GM12892 (cell line): Measurements from ENCODE around the gene ETHE1.

ENCODE experiments used
- POLR2A ChIP-seq: IDR thresholded peaks from 2 replicates; pipeline ENCODE4 v1.6.1; 2011; ENCODE audit warnings: low read depth, low read length, control low read depth
- POLR2AphosphoS5 ChIP-seq: IDR thresholded peaks from 2 replicates; pipeline ENCODE4 v1.6.1; 2011; ENCODE audit warnings: low read depth, low read length, control low read depth
- TAF1 ChIP-seq: IDR thresholded peaks from 2 replicates; pipeline ENCODE4 v1.6.1; 2011; ENCODE audit warnings: low read depth, mild to moderate bottlenecking, control low read depth, low read length, borderline replicate concordance

GRCh38 chr19:43478323-43478722, 48.7 kb downstream of the ETHE1 start:
- TF ChIP-seq TAF1 (no peak), POLR2AphosphoS5 (no peak), POLR2A (no peak)
